ENCODE measurements around the gene SLC12A8. TPM values are rescaled to one million over a fixed set of nuclear protein-coding genes. Genes with fewer than 3 reads are reported as not detected.

The SLC12A8 gene
- total and polyA plus RNA-seq, 9 of the 15 experiments (the other 6 are each of a cell fraction or from before 2014, with no cell fraction given) = 0.04 to 0.33 (median 0.09) TPM; not detected in 4

- in situ Hi-C loops (cut with MboI) = no loop called here
- TF ChIP-seq ATF7 (IDR thresholded peaks at IDR 0.05) (no peak), PPARD (CRISPR knock-in tag; IDR thresholded peaks at IDR 0.05) (no peak), SAP30 (IDR thresholded peaks at IDR 0.05; ENCODE audit: borderline replicate concordance, insufficient read depth, low read depth, low read length, poor library complexity, severe bottlenecking) (no peak), KDM4B (IDR thresholded peaks at IDR 0.05; ENCODE audit: borderline replicate concordance in 2 of 2, low read depth in 1 of 2) (no peak), THRB (CRISPR knock-in tag; conservative IDR thresholded peaks at IDR 0.05) (no peak), CEBPG (CRISPR knock-in tag; IDR thresholded peaks at IDR 0.05) (no peak), CEBPG (tag; conservative IDR thresholded peaks at IDR 0.05 in 1 of 2, IDR thresholded peaks at IDR 0.05 in 1 of 2) (no peak), NEUROD1 (IDR thresholded peaks at IDR 0.05; ENCODE audit: borderline replicate concordance, low read depth, low read length, partially characterized antibody) (no peak), NR2C1 (IDR thresholded peaks at IDR 0.05) (no peak), NR2C1 (tag; IDR thresholded peaks at IDR 0.05) (no peak)
- BruUV-seq (replicated peaks) = no TSS peak
- no peak overlapping the region for H3K4me2 ChIP-seq (ENCODE audit: insufficient read depth, low read length)
- no peaks in the 10 kb centered on the region for H4K20me1 ChIP-seq (replicated peaks; ENCODE audit: control insufficient read depth, insufficient read depth, low read length)
- no peaks in the 10 kb centered on the region for H3K36me3 ChIP-seq (ENCODE audit: control insufficient read depth, insufficient read depth, low read length)
- 3% methylated on average over 6 of the region's 7 CpGs for WGBS (ENCODE audit: insufficient coverage, low coverage, missing lambda C conversion rate)
- FAIRE-seq (no peak), ATAC-seq (no peak), DNase-seq (ENCODE audit: extremely low read depth in 1 of 4, low spot score in 3 of 4) (no peak)
- H3K9me1 ChIP-seq (ENCODE audit: control insufficient read depth, insufficient read depth, low read length) = no peaks in the 10 kb centered on the region
- no peak overlapping the region for H2AFZ ChIP-seq (ENCODE audit: low read depth, low read length)
- ChIA-PET CTCF (ENCODE audit: low intra/inter-chr PET ratio) (no interaction called here), POLR2A (no interaction called here)
- no peaks in the 10 kb centered on the region; a peak in 1 of 5 replicates for H3K27me3 ChIP-seq (ENCODE audit: control insufficient read depth in 2 of 2, insufficient read depth in 2 of 2, low read length in 2 of 2)
- H3K27ac ChIP-seq (ENCODE audit: extremely low read depth, low read depth, low read length) = no peak overlapping the region
- no peak overlapping the region for H3K9ac ChIP-seq (ENCODE audit: insufficient read depth in 1 of 2, low read depth in 2 of 2, low read length in 2 of 2)
- H3K9me3 ChIP-seq (replicated peaks; ENCODE audit: control insufficient read depth, insufficient read depth, low read depth, low read length) = no peaks in the 10 kb centered on the region; the same call in 1 of the 2 replicates
- H3K4me3 ChIP-seq = no peak overlapping the region
- H3K79me2 ChIP-seq (ENCODE audit: control insufficient read depth, insufficient read depth, low read length) = no peaks in the 10 kb centered on the region
- peaks cover 0 to 7% of the 10 kb centered on the region in 2 experiments; a peak in 2 of 5 replicates for H3K4me1 ChIP-seq (replicated peaks in 1 of 2; ENCODE audit: control insufficient read depth in 2 of 2, insufficient read depth in 2 of 2, low read length in 2 of 2)
- intact Hi-C loops (cut with micrococcal nuclease) = no loop called here
These were observed 37.1 kb downstream of the SLC12A8 start for GRCh38 chr3:125175295-125176078.
